KOPT-K1 (cell line): Measurements from ENCODE around the gene FURIN.
"Not testable (repeated sequence)": the region's sequence is repeated elsewhere in the genome, so short reads cannot be mapped to it uniquely, and the experiment has no call there.

Experiments
- H3K27ac ChIP-seq: fragments of 200-600 bp; sonication (generic); 2 replicates; pipeline ENCODE4 v1.5.1; 2016; ENCODE audit warnings: antibody characterized with exemption, mild to moderate bottlenecking, low read depth, low read length; ENCODE audit not compliant: poor library complexity, severe bottlenecking
- H3K36me3 ChIP-seq: fragments of 200-600 bp; sonication (generic); 2 replicates; pipeline ENCODE4 v1.5.1; 2017; ENCODE audit warnings: antibody characterized with exemption, mild to moderate bottlenecking, low read length, moderate library complexity; ENCODE audit not compliant: insufficient read depth
- H3K9me3 ChIP-seq: fragments of 200-600 bp; sonication (generic); 2 replicates; pipeline ENCODE4 v1.5.1; 2017; ENCODE audit warnings: antibody characterized with exemption, low read length, mild to moderate bottlenecking; ENCODE audit not compliant: insufficient read depth, poor library complexity, severe bottlenecking

FURIN gene

DNA sequence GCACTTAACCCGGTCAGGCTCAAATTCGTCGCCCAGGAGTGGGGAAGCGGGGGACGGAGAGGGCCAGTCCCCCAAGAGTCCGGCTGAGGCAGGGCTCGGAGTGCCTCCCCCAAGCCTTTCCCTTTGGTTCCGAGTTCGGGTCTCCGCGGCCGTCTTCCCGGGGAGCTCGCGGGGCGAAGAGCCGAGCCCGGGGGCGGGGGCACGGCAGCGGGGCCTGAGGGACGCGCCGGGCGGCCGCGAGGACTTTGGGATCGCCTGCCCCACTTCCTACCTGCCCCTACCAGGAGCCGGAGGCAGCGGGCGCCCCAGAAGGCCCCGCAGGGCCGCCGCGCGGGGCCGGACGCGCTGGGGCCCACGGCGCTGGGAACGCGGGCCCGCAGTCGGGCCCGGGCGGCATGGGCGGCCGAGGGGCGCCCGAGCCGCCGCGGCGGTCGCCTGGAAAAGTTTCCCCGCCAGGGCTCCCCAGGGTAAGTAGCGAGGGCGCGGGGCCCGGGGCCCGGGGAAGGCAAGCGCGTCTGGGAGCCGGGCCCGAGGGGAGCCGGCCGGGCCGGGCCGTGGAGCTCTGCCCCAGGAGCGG is 2.8 kb downstream of the FURIN start:
- H3K36me3 ChIP-seq: no peaks in the 10 kb centered on the region
- H3K9me3 ChIP-seq: no peaks in the 10 kb centered on the region
- peak overlapping the region; percentile 67 for H3K27ac ChIP-seq

DNA sequence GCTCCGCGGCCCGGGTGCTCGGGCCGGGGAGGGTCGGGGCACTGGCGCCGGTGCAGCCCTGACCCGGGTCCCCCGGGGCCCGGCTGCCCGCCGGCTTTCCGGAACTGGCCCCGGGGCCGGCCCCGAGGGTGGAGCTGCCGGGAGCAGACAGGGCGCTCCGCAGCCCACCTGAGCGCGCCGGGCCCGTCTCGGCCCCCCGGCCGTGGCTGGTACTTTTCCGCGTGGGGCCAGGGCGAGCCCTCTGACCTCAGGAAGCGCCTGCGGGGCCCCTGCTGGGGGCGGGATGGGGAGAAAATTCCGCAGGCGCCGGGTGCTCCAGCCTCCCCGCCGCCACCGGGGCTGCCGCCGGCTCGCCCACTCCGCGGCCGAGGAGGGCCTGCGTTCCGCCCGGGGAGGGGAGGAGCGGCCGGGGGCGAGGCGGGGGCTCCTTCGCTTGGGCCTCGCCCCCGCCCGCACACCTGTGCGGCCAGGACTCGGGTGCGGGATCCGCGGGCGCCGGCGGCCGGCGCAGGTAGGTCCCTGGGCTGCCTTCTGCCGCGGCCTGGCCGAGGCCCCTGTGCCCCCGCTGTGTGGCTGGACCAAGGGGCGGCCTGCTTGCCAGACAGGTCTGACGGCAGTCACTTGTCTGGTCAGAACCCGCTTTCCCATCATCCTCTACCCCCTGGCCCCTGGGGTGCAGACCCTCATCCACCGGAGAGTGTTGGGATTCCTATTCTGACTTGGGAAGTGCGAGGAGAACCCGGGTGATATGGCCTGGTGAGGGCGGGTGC is 3.5 kb downstream of the FURIN start:
- Histone ChIP-seq H3K27ac (peak overlapping the region; percentile 67), H3K36me3 (no peaks in the 10 kb centered on the region; the same call in 1 of the 2 replicates), H3K9me3 (no peaks in the 10 kb centered on the region)

DNA sequence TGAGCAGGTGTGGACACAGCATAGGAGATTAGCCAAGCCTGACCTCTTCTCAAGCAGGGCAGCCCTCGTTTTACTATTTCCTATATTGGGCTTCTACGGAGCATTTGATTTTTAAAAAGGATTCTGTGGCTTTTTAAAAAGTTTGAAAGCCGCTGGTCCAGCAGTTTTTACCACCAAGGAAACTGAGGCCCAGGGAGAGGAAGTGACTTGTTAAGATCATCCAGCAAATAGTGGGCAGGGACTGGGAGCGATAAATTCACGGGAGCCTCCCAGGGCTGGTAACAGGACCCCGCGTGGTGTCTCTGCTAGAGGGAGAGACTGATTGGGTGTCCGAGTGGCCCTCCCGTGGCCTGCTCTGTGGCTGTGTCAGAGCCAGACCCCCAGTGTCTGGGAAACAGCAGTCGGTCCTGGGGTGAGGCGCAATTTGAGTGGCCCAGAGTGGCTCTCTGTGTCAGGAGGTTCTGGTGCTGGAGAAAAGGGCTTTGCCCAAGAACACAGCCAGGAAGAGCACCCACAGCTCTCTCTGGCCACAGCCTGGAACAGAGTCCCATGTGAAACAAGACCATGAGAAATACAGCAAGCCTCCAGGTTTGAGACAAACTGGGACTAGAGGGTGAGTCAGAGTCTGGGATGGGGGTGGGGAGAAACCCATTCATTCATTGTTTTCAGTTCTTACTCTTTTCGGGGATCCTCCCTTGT is 4.2 kb downstream of the FURIN start:
- Histone ChIP-seq H3K9me3 (no peaks in the 10 kb centered on the region), H3K36me3 (no peaks in the 10 kb centered on the region; the same call in 1 of the 2 replicates), H3K27ac (no peak overlapping the region)

DNA sequence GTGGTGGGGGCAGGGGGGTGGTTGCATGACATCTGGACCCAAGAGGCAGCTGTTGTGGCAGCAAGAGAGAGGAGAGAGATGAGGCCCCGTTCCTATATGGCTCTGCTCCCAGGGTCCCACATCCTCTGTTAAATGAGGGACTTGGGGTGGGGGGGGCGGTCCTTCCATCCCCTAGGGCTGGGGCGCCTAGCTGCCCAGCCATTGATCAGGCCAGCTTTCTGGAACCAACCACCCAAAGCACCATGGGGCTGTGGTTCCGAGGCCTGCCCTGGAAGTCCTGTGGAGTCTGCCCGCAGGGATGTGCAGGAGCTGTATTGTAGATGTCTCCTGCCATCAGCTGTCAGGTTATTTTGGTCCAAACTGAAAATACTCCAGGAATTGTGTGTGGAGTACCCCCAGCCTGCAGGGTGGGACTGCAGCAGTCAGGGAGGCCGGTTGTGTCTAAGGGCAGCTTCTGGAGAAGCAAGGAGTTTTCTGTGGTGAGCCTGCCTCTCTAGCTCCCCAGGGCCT is 5.2 kb downstream of the FURIN start:
- no peaks in the 10 kb centered on the region for H3K9me3 ChIP-seq
- H3K36me3 ChIP-seq: no peaks in the 10 kb centered on the region; the same call in 1 of the 2 replicates
- no peak overlapping the region for H3K27ac ChIP-seq

DNA sequence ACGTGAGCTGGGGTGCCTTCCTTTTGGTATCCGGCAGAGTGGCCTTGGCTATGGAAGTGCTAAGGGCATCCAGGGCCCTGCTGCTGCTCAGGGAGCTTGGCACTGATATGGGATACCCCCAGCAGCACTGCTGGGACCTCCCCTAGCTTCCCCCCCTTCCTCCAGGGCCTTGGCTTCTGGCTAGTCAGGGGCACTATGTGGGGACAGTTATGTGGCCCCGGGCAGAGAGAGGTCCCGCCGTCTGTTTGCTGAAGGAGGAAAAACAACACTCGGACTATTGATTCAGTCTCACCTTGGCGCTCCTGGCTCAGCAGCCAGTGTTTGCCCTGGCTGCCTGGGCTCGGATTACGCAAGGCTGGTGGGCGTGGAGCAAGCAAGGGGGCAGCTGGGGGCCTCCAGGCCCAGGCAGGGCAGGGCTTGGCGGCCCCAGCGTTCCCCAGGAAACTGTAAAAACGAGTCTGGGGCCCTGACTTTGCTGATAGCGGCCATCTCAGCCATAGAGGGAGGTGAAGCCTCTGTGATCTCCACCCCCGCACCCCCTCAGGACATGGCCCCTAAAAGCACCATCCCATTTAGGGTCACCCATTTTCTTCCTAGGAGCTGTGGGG is 5.7 kb downstream of the FURIN start:
- Histone ChIP-seq H3K36me3 (peaks cover 2% of the 10 kb centered on the region; the same call in 1 of the 2 replicates), H3K9me3 (no peaks in the 10 kb centered on the region), H3K27ac (no peak overlapping the region)

DNA sequence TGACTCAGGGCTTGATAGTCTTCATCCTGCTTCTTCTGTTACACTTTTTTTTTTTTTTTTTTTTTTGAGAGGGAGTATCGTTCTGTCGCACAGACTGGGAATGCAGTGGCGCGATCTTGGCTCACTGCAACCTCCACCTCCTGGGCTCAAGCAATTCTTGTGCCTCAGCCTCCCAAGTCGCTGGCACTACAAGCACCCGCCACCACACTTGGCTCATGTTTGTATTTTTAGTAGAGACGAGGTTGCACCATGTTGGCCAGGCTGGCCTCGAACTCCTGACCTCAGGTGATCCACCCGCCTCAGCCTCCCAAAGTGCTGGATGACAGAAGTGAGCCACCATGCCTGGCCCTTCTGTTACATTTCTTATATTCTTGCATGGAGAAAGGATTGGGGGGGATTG is 6.6 kb downstream of the FURIN start:
- H3K9me3 ChIP-seq, H3K27ac ChIP-seq, H3K36me3 ChIP-seq: not testable (repeated sequence)

DNA sequence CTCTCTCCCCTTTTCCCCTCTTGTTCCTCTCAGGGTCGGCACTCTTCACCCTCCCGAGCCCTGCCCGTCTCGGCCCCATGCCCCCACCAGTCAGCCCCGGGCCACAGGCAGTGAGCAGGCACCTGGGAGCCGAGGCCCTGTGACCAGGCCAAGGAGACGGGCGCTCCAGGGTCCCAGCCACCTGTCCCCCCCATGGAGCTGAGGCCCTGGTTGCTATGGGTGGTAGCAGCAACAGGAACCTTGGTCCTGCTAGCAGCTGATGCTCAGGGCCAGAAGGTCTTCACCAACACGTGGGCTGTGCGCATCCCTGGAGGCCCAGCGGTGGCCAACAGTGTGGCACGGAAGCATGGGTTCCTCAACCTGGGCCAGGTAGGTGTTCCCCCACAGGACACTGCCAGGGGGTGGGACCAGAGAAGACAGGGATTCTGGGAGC is 7.2 kb downstream of the FURIN start:
- H3K27ac ChIP-seq: no peak overlapping the region
- H3K9me3 ChIP-seq: no peaks in the 10 kb centered on the region
- peaks cover 15% of the 10 kb centered on the region; the same call in 1 of the 2 replicates for H3K36me3 ChIP-seq

DNA sequence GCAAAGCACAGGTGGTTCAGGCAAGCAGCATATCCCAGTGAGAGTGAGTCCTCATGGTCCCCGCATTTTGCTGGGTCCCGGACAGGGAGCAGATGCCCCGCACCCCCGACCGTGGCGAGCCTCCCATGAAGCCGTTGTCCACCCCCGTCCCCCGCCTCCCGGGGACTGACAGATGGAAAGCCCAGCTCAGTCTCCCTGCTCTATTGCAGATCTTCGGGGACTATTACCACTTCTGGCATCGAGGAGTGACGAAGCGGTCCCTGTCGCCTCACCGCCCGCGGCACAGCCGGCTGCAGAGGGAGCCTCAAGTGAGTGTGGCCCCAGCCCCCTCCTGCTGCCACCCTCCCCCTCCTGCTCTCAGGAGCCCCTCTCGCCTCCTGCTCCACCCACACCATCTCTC is 7.7 kb downstream of the FURIN start:
- H3K27ac ChIP-seq: no peak overlapping the region
- H3K36me3 ChIP-seq: peaks cover 20% of the 10 kb centered on the region; the same call in 1 of the 2 replicates
- H3K9me3 ChIP-seq: no peaks in the 10 kb centered on the region

DNA sequence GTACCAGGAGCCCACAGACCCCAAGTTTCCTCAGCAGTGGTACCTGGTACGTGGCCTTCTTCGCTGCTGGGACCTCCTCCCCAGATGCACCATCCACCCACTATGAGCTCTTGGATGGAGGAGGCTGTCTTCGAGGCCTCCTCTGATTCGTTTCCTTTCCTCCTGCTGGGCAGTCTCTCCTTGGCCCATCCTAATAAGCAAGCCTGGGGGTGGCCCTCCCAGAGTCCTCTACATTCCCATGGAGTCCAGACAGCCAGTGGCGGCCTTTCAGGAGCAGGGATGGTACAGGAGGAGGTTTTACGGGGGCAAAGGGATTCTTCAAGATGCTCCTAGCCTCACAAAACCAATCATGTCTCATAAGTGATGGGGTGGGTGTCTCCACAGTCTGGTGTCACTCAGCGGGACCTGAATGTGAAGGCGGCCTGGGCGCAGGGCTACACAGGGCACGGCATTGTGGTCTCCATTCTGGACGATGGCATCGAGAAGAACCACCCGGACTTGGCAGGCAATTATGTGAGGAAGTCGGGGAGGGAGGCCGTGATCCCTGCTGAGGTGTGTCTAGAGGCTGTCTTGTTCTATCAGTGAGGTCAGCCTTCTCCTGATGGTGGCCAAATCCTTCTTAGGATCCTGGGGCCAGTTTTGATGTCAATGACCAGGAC is 8.3 kb downstream of the FURIN start:
- no peaks in the 10 kb centered on the region for H3K9me3 ChIP-seq
- H3K27ac ChIP-seq: no peak overlapping the region
- peaks cover 21% of the 10 kb centered on the region; the same call in 1 of the 2 replicates for H3K36me3 ChIP-seq

DNA sequence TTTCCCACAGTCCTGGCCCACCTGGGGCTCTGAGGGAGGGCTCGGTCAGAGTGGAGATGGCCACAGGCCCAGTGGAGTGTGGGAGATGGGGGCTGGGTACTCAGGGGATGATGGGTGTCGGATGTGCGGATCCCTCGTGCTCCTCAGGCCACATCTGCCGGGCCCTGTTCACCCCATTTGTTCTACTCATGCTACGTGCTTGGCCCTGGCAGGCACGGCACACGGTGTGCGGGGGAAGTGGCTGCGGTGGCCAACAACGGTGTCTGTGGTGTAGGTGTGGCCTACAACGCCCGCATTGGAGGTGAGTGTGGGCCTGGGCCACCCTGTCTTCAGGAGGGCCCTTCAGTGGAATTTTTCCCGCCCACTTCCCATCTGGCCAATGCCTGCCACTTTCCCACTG is 8.9 kb downstream of the FURIN start:
- H3K36me3 ChIP-seq: peaks cover 21% of the 10 kb centered on the region; the same call in 1 of the 2 replicates
- no peaks in the 10 kb centered on the region for H3K9me3 ChIP-seq
- H3K27ac ChIP-seq: no peak overlapping the region

DNA sequence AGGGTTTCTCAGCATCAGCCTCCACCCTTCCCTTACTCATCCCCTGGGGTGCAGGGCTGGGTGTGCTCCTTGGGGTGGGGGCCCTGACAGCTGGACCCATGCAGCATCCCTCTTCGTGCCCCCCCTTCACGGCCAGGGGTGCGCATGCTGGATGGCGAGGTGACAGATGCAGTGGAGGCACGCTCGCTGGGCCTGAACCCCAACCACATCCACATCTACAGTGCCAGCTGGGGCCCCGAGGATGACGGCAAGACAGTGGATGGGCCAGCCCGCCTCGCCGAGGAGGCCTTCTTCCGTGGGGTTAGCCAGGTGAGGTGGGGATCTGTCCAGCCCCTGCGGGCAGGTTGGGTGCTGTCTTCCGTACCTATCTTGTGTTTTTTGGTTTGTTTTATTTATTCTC is 9.6 kb downstream of the FURIN start:
- peaks cover 21% of the 10 kb centered on the region; the same call in 1 of the 2 replicates for H3K36me3 ChIP-seq
- no peaks in the 10 kb centered on the region for H3K9me3 ChIP-seq
- no peak overlapping the region for H3K27ac ChIP-seq

DNA sequence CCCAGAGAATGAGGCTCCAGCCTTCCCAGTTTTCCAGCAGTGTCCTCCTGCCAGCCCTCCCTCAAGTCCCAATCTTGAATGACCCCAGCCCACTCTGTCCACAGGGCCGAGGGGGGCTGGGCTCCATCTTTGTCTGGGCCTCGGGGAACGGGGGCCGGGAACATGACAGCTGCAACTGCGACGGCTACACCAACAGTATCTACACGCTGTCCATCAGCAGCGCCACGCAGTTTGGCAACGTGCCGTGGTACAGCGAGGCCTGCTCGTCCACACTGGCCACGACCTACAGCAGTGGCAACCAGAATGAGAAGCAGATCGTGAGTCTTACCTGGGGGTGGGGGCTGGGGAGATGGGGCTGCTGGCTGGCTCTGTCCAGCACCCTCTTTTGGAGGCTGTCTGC is 10.3 kb downstream of the FURIN start:
- no peak overlapping the region for H3K27ac ChIP-seq
- H3K9me3 ChIP-seq: no peaks in the 10 kb centered on the region
- H3K36me3 ChIP-seq: peaks cover 21% of the 10 kb centered on the region; the same call in 1 of the 2 replicates

DNA sequence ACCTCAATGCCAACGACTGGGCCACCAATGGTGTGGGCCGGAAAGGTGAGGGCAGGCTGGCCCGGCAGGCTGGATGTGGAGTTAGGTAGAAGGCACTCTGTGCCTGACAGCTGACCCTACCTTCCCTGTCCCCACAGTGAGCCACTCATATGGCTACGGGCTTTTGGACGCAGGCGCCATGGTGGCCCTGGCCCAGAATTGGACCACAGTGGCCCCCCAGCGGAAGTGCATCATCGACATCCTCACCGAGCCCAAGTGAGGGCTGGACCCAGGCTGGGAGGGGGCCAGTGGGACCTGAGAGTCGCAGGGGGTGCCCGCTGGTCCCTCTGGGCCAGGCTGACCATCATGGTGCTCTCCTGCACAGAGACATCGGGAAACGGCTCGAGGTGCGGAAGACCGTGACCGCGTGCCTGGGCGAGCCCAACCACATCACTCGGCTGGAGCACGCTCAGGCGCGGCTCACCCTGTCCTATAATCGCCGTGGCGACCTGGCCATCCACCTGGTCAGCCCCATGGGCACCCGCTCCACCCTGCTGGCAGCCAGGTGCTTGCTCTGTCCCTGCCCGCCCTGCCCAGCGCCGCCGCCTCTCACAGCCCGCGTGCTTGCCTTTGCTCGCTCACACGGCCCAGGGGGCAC is 11.5 kb downstream of the FURIN start:
- peaks cover 21% of the 10 kb centered on the region; the same call in 1 of the 2 replicates for H3K36me3 ChIP-seq
- no peak overlapping the region for H3K27ac ChIP-seq
- H3K9me3 ChIP-seq: no peaks in the 10 kb centered on the region
